NCI-H187 (cell line): ENCODE measurements around the gene RBPJ.
A peak's percentile ranks its signal among the peaks of the same experiment; 100 is the strongest.
"Not testable (repeated sequence)": the region's sequence is repeated elsewhere in the genome, so short reads cannot be mapped to it uniquely, and the experiment has no call there.

Experiments used
- DNase-seq, 2 experiments: peaks; one replicate each; lab custom pipeline; 2025; lab: John Stamatoyannopoulos, UW

Gene RBPJ

GRCh38 chr4:26302031-26302899 lies 18.5 kb upstream of the RBPJ start:
- no peak for DNase-seq

- DNase-seq, result no peak
These were observed 17.8 kb upstream of the RBPJ start for GRCh38 chr4:26303008-26303407.

- no peak for DNase-seq
These were observed 13.6 kb upstream of the RBPJ start for GRCh38 chr4:26307037-26307800.

- no peak for DNase-seq
These were observed 12.2 kb upstream of the RBPJ start for GRCh38 chr4:26308568-26308967.

- no peak for DNase-seq
These were observed 10.6 kb upstream of the RBPJ start for GRCh38 chr4:26310264-26310663.

- DNase-seq, result no peak
These were observed 9.2 kb upstream of the RBPJ start for GRCh38 chr4:26311633-26312032.

- DNase-seq, result not testable (repeated sequence)
These were observed 5.4 kb upstream of the RBPJ start for GRCh38 chr4:26315316-26315932.

- DNase-seq, result no peak
These were observed 3.0 kb upstream of the RBPJ start for GRCh38 chr4:26317766-26318165.

- DNase-seq, result peak; percentile 99
These were observed 1.3 kb upstream of the RBPJ start for GRCh38 chr4:26319467-26319948.

GRCh38 chr4:26319949-26320537 lies 771 bp upstream of the RBPJ start:
- DNase-seq, result no peak

GRCh38 chr4:26321373-26322221 lies 783 bp downstream of the RBPJ start:
- DNase-seq, result no peak

- no peak for DNase-seq
These were observed 1.5 kb downstream of the RBPJ start for GRCh38 chr4:26322346-26322745.

GRCh38 chr4:26323821-26324220 lies 3.0 kb downstream of the RBPJ start:
- no peak for DNase-seq

GRCh38 chr4:26325191-26325590 lies 4.4 kb downstream of the RBPJ start:
- DNase-seq, result no peak

GRCh38 chr4:26326791-26327190 lies 6.0 kb downstream of the RBPJ start:
- no peak for DNase-seq

GRCh38 chr4:26330186-26330787 lies 9.5 kb downstream of the RBPJ start:
- peak; percentile 29 to 35 for DNase-seq

GRCh38 chr4:26330946-26331345 lies 10.1 kb downstream of the RBPJ start:
- peak; percentile 82 to 88 for DNase-seq

- peak in 1 of 2 experiments; percentile 73 for DNase-seq
These were observed 10.7 kb downstream of the RBPJ start for GRCh38 chr4:26331380-26331950.

GRCh38 chr4:26334366-26334765 lies 13.6 kb downstream of the RBPJ start:
- no peak for DNase-seq

- no peak for DNase-seq
These were observed 16.8 kb downstream of the RBPJ start for GRCh38 chr4:26337612-26338011.
